ENCODE measurements around the gene SORCS2.

The SORCS2 gene

DNA sequence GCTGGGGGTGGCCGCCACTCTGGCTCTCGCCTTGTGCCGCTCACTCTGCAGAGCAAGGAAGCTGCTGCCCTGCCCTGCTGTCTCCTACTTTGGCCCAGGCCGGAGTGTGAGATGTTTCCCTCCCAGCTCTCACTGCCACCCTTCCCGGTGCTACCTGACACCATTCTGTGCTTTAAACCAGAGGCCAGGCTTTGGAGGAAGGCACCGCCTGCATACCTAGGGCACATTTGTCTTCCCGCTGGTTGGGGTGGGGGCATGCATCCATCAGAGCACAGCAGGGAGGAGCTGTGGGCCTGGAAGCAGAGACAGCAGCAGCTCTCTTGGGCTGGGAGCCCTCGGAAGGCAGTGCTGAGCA lies 339.3 kb downstream of the SORCS2 start (continued):
- TF ChIP-seq PRDM10 (tag by site-specific recombination; IDR thresholded peaks at IDR 0.05) (no peak), PATZ1 (tag by site-specific recombination; IDR thresholded peaks at IDR 0.05) (no peak), KLF1 (tag by site-specific recombination; IDR thresholded peaks at IDR 0.05) (no peak), ZSCAN16 (tag by site-specific recombination; IDR thresholded peaks at IDR 0.05) (no peak), ZNF623 (tag by site-specific recombination; IDR thresholded peaks at IDR 0.05) (no peak), ZNF280D (tag by site-specific recombination; IDR thresholded peaks at IDR 0.05) (no peak), TCF7L2 (IDR thresholded peaks at IDR 0.05; ENCODE audit: borderline replicate concordance, low read depth, low read length) (no peak), ZNF670 (tag by site-specific recombination; IDR thresholded peaks at IDR 0.05; ENCODE audit: low read depth) (no peak), WT1 (tag by site-specific recombination; IDR thresholded peaks at IDR 0.05) (no peak)
- TF ChIP-seq, protein P1, sequence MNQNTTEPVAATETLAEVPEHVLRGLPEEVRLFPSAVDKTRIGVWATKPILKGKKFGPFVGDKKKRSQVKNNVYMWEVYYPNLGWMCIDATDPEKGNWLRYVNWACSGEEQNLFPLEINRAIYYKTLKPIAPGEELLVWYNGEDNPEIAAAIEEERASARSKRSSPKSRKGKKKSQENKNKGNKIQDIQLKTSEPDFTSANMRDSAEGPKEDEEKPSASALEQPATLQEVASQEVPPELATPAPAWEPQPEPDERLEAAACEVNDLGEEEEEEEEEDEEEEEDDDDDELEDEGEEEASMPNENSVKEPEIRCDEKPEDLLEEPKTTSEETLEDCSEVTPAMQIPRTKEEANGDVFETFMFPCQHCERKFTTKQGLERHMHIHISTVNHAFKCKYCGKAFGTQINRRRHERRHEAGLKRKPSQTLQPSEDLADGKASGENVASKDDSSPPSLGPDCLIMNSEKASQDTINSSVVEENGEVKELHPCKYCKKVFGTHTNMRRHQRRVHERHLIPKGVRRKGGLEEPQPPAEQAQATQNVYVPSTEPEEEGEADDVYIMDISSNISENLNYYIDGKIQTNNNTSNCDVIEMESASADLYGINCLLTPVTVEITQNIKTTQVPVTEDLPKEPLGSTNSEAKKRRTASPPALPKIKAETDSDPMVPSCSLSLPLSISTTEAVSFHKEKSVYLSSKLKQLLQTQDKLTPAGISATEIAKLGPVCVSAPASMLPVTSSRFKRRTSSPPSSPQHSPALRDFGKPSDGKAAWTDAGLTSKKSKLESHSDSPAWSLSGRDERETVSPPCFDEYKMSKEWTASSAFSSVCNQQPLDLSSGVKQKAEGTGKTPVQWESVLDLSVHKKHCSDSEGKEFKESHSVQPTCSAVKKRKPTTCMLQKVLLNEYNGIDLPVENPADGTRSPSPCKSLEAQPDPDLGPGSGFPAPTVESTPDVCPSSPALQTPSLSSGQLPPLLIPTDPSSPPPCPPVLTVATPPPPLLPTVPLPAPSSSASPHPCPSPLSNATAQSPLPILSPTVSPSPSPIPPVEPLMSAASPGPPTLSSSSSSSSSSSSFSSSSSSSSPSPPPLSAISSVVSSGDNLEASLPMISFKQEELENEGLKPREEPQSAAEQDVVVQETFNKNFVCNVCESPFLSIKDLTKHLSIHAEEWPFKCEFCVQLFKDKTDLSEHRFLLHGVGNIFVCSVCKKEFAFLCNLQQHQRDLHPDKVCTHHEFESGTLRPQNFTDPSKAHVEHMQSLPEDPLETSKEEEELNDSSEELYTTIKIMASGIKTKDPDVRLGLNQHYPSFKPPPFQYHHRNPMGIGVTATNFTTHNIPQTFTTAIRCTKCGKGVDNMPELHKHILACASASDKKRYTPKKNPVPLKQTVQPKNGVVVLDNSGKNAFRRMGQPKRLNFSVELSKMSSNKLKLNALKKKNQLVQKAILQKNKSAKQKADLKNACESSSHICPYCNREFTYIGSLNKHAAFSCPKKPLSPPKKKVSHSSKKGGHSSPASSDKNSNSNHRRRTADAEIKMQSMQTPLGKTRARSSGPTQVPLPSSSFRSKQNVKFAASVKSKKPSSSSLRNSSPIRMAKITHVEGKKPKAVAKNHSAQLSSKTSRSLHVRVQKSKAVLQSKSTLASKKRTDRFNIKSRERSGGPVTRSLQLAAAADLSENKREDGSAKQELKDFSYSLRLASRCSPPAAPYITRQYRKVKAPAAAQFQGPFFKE (tag by site-specific recombination; IDR thresholded peaks at IDR 0.05; ENCODE audit: borderline replicate concordance): no peak

- Histone ChIP-seq H3K4me1 (ENCODE audit: control insufficient read depth, insufficient read depth, low read length) (no peaks in the 10 kb centered on the region), H3K4me3 (ENCODE audit: low read depth, low read length) (no peak overlapping the region), H3K27ac (ENCODE audit: extremely low read depth, low read depth, low read length) (no peak overlapping the region), H3K36me3 (ENCODE audit: control insufficient read depth in 2 of 2, insufficient read depth in 1 of 2, low read length in 2 of 2) (no peaks in the 10 kb centered on the region), H3K9me3 (ENCODE audit: control insufficient read depth, insufficient read depth, low read depth, low read length) (no peaks in the 10 kb centered on the region)
- POLR2A ChIA-PET: no interaction called here
- TF ChIP-seq ZNF157 (tag by site-specific recombination; IDR thresholded peaks at IDR 0.05): no peak
- TF ChIP-seq, protein P2, sequence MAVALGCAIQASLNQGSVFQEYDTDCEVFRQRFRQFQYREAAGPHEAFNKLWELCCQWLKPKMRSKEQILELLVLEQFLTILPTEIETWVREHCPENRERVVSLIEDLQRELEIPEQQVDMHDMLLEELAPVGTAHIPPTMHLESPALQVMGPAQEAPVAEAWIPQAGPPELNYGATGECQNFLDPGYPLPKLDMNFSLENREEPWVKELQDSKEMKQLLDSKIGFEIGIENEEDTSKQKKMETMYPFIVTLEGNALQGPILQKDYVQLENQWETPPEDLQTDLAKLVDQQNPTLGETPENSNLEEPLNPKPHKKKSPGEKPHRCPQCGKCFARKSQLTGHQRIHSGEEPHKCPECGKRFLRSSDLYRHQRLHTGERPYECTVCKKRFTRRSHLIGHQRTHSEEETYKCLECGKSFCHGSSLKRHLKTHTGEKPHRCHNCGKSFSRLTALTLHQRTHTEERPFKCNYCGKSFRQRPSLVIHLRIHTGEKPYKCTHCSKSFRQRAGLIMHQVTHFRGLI (tag by site-specific recombination; IDR thresholded peaks at IDR 0.05): no peak
- CTCF ChIA-PET: no interaction called here
Observed at GRCh38 chr4:7532043-7532442, 339.7 kb downstream of the SORCS2 start.

All from HEK293 (cell line).